Activated CD4-positive, alpha-beta T cell treated with anti-CD3 and anti-CD28 coated beads, Interleukin-2, amount 50 U/mL, for 4 hours (primary cell): ENCODE measurements around the gene UBASH3A.
A peak's percentile ranks its signal among the peaks of the same experiment; 100 is the strongest.

Source experiments
- DNase-seq, 2 experiments: peaks; one replicate each; pipeline ENCODE4 v3.0.0-alpha.2; 2020

UBASH3A gene

GRCh38 chr21:42495765-42496119, 92.0 kb downstream of the UBASH3A start:
- DNase-seq, result no peak

GRCh38 chr21:42496120-42496838, 92.6 kb downstream of the UBASH3A start, which contains the start of gene RSPH1:
Gene RSPH1 (minus strand): TSS chr21:42496224. CDS start chr21:42496186, 38 bp downstream.
- peak; percentile 99 for DNase-seq

GRCh38 chr21:42496839-42497202, 93.1 kb downstream of the UBASH3A start:
- DNase-seq, result no peak
